SW480 (cell line): ENCODE measurements around the gene SEZ6.

ENCODE experiments used
- DNase-seq: peaks from one replicate; pipeline ENCODE4 v3.0.0-alpha.2; 2016; ENCODE audit warnings: low spot score

The SEZ6 gene

GRCh38 chr17:29003289-29003688 lies 2.5 kb downstream of the SEZ6 start:
- no peak for DNase-seq

DNA sequence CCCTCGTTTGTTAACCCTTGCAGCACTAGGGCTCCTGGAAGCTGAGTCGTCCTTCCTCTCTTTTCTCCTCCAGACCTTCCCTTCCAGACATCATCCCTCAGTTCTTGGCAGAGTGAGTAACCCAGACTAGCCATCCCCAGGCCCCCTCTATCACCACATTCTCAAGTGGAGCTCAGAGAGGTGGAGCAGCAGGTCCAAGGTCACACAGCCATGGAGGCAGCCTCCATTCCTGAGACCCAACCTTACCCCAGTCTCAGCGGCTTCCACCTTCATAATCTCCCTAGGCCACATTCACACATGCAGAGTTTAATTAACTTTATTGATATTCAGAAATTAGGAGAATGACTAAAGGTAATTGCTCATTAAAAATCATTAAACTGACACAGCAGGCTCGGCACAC lies 3.0 kb downstream of the SEZ6 start:
- no peak for DNase-seq

DNA sequence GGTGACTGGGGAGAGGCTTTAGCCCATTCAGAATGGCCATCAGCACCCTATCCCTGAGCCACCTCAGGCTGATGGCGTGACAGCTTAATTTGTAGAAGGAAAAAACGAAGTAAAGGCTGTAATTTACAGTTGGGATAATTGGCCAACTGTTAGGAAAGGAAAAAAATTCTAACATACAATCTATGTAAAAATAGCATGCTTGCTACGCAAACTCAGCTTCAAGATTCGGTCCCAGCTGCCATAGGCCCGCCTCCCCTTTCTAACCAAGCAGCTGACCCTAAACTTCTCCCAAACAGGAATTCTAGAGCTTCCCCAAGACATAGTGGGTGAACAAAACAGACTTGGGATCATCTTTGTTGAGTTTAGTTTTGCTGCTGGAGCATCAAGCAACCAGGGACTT lies 4.9 kb downstream of the SEZ6 start:
- DNase-seq: no peak

DNA sequence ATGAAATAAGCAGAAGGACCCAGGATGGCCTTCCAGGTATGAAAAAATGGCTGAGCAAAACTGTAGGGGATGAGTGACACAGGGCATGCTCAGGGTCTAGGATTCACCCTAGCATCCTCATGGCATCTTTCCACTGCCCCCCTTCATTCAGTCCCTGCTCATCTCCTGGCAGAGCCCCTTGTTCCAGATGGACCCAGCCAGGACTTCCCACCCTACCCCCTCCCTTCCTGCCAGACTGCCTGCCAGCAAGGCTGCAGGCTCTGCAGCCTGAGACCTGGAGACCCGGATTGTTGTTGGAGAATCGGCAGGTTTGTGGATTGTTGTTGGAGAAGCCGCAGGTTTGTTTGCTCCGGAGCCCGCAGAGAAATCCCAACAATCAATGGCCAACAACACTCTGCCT lies 6.6 kb downstream of the SEZ6 start:
- DNase-seq: no peak

- DNase-seq: no peak
Observed at GRCh38 chr17:28997806-28998205, 8.0 kb downstream of the SEZ6 start.

DNA sequence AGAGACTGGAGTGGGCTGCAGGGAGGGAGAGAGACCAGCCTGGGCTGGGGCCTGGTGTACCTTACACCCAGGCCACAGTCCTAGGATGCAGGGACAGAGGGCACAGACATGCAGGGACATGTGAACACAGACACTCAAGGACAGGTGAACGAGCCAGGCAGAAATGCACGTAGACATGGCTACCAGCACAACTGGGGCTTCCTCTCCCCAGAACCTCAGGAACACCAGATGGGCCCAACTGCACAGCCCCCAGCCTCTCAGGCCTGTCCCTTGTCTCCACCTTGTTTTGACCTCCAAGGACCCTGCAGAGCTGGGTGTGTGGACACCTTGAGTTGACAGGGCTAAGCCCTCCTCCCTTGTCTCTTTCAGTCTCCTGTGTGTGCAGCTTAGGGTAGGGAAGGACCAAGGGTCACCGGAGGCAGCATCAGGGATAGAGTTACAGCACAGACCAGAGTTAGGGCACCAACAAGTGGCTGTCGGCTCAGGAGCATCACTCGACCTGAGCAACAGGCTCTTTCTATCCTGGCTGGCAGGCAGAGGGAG lies 9.2 kb downstream of the SEZ6 start:
- no peak for DNase-seq

- no peak for DNase-seq
Observed at GRCh38 chr17:28993645-28994426, 12.0 kb downstream of the SEZ6 start.

DNA sequence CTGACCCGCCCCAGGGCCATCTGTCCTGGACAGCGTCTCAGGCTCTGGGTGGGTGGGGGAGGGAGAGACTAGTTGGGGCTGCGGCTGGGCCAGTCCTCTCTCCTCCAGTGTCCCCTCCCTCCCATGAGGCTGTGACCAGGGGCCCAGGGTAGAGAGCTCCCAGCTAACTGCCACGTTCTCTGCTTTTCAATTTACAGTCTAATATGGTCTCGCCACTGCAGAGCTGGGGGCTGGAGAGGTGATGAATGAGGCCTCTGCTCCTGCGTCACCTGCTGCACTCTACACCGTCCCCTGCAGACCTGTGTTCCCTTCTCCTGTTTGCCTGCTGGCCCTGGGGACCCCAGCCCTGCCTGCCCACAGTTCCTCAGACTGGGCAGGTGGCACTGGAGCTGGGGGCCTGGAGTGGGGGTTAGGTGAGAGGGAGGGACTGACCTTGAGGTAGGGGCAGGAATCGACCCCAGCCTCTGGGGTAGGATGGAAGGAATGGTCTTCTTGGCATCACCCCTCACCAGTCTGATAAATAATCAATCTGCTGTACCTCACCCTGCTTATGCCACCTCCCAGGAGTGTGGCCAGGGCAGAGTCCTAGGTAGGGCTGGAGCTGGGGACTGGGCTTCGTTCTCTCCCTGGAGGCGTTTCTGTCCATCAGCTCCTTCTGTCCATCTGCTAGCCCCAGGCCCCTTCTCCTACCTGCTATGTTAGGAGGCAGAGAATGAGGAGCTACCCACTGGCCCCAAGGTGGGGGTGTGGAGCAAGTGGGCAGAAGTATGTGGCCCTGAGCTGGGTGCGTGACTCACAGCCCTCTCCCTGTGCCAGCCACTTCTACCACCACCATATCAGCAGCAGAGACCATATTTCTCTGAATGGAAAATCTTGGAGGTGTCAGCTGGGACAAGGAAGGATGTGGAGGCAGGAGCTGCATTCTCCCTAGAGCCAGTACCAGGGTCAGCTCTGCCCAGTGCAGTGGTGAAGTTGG lies 12.9 kb downstream of the SEZ6 start:
- DNase-seq: no peak

DNA sequence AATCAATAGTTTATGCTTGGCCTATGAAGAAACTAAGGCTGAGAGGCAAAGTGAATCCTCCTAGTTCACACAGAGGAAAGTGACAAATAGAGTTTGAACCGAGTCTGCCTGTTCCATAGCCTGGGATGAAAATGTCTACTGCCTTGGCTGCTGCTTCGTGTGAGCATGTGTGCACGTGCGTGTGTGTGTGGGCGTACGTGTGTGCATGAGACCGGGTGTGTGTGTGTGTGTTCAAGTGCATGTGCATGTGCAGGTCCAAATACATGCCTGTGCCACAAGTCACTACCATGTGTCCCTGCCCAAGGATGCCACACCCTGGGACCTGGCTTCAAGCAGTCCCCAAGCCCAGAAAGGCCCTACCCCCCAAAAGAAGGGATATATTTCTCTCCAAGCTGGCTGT lies 13.6 kb downstream of the SEZ6 start:
- no peak for DNase-seq

DNA sequence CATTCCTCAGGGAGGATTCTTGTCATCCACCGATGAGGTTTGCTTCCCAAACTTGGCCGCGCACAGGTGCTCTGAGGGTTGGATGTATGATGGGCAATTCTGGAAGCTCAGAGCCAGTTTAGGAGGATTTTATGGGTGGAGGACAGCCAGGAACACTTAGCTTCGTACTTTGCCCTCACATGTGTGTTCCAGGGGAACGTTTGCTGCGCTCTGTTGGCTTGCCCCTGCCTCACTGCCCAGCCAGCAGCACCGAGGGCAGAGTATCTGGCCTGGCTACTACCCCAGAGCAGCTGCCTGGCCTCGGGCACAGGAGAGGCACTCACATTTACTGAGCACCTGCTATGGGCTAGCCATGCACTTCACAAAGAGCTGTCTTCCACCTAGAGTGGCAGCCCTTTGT lies 14.1 kb downstream of the SEZ6 start:
- DNase-seq: no peak

- DNase-seq: no peak
Observed at GRCh38 chr17:28989028-28989427, 16.8 kb downstream of the SEZ6 start.

- no peak for DNase-seq
Observed at GRCh38 chr17:28988475-28988874, 17.4 kb downstream of the SEZ6 start.

- no peak for DNase-seq
Observed at GRCh38 chr17:28986714-28987655, 18.8 kb downstream of the SEZ6 start.

DNA sequence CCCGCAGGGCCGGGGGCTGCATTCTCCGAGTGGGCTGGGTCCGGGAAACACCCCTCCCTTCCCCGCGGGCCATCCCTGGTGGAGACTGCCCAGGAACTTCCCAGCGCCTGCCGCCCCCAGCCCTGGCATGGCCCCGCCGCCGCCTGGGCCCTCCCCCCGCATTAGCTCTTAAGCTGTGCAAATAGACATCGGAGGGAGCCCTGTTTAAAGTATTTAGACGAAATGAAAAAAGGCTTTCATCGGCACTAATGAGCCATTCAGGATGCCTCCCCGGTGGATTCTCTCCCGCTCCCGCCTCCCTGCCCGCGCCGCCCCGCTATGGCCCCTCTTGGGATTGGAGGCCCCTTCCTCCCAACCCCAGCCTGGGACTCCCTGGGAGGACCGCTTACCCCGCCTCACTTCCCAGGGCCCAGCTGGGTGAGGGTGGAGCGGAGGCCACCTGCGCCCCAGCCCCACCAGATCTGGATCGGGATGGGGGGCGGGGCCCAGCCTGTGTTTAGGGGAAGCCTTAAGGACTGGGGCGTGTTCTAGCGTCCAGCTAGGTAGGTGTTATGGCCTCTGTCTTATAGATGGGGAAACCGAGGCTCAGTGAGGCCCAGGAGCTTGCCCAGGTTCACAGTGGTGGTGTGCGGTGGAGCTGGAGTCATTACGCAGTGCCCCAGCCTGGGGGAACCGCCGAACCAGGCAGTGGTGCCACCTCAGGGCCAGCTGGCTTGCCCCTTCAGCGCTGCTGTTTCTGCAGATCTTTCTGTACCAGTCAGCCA lies 19.7 kb downstream of the SEZ6 start:
- no peak for DNase-seq

DNA sequence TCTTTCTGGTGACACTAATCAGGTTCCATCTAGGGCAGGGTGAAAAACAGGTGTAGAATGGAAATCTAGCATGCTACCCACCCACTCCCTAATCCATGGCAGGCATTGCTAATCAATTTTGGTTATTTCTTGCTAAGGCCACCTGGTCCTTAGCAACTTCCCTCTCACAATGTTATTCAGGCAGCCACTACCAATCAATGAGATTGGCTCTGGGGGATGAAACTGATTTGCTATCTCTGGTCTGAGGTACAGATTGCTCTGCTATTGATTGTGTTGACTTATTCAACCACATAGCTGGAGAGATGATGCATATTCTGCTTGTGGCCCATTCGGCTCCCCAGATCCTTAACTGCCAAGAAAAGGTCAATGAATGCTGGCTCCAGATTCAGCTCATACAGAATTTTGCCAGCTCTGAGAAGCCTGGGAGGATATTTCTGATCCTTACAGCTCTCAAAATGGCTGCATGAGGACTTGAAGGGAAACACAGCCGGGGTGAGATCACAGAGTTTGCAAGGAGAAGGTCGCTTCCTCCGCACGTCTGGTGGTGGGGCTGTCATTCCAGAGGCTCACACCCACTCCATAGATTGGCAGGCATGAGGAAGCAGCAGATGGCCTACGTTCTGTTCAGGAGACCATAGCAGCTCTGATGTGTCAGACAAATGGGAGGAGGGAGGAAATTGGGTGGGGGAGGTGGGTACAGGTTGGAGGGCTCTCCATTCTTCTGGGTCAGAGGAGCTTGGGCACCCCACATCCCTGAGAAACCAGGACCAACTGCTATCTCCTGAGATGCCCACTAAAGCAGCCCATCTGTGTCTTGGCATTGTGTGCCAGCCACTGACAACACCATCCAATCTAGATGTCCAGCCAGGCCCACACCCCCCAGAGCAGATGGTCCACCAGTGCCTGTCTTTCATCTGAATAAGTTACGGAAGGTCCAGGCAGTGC lies 22.3 kb downstream of the SEZ6 start:
- DNase-seq: no peak

GRCh38 chr17:28982131-28982793 lies 23.6 kb downstream of the SEZ6 start:
- no peak for DNase-seq

GRCh38 chr17:28978356-28978964 lies 27.4 kb downstream of the SEZ6 start:
- DNase-seq: no peak

DNA sequence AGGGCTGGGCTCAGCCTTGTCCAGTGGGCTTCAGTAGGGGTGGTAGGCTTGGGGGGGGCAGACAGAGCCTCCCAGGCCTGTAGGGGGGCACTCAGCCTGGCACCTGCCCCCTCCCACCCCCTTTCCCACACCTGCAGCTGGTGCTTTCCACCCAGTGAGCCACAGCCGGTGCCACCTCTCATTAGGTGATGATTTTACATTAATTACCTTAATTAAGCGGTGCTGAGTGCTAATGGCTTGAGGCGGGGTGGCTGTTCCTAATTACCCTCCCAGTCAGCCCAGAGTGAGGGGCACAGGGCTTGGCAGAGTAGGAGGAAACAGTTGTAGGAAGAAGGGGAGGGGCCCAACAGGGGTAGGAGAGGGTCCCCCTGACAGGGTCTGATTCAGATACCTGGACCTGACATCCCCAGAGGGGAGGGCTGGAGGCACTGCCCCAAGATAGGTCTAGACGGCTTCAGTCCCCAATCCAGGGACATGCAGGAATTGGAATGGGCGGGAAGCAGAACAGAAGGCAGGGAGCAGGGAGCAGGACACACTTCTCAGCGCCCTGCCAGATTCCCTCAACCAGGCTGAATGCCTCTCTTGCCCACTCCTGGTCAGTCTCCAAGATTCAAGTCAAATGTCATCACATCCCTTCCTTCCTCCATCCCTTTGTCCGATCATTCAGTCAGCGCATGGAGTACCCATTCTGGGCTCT lies 28.0 kb downstream of the SEZ6 start:
- DNase-seq: no peak
